ENCODE results near the gene S100A16. TPM values are rescaled to one million over a fixed set of nuclear protein-coding genes. Genes with fewer than 3 reads are reported as not detected.
A peak's percentile ranks its signal among the peaks of the same experiment; 100 is the strongest.

Gene S100A16
- total RNA-seq, 1 donor from 2014 or later: 38.8 TPM

DNA sequence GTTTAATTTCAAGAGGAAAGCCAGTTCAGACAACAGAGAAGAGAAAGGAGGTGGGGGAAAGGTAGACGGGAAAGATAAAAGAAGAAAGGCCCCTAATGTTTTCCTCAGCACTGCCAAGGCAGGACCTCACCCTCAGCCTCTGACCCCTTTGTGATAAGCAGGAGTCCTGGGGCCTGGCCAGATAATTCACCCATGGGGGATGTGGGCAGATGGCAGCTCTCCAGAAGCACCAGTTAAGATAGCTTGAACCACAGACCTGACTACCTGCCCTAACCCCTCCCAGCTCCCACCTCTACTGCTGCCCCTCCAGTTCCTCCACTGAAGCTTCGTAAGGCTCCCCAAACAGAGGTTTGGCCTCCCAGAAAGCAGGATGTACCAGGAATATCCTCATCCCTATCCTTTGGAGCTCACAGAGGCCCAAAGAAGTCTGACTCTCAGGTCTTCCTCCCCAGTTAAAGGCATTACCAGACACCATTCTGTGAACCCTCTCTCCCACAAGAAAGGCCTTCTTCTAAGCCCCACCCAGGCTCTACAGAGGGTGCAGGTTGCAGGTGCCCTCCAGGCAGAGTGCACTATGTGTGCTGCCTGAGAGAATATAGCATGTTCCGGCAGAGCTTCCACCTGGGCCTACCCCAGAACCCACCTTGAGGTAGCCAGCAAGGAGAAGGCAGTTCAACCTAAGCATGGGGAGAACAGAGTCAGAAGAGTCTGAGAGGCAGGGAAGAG is 36.4 kb upstream of the S100A16 start:
- intact Hi-C loops (cut with micrococcal nuclease): no loop called here
- peak overlapping the region; percentile 38 for H3K27ac ChIP-seq (replicated peaks)

DNA sequence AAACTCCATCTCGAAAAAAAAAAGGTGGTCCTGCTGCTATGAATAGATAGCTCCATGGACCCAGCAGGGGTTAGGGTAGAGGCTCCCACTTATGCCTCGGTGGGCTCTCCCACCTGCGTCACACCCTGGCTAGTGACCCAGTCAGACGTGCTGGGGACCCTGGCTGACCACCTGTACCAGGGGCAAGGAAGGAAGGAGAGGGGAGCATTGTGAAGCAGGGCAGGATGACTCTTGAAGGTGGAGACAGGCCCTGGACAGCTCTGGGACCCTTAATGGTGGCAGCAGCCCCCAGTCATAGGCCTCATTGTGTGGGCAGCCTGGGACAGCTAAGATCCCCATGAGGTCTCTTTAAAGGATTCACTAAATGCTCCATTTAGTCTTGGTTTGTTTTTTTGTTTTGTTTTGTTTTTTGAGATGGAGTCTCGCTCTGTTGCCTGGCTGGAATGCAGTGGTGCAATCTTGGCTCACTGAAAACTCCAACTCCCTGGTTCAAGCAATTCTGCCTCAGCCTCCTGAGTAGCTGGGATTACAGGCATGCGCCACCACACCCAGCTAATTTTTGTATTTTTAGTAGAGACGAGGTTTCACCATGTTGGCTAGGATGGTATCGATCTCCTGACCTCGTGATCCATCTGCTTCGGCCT is 35.2 kb upstream of the S100A16 start:
- no peak overlapping the region for H3K4me3 ChIP-seq
- peaks cover 46% of the 10 kb centered on the region for H3K4me1 ChIP-seq
- TF ChIP-seq, protein P1, sequence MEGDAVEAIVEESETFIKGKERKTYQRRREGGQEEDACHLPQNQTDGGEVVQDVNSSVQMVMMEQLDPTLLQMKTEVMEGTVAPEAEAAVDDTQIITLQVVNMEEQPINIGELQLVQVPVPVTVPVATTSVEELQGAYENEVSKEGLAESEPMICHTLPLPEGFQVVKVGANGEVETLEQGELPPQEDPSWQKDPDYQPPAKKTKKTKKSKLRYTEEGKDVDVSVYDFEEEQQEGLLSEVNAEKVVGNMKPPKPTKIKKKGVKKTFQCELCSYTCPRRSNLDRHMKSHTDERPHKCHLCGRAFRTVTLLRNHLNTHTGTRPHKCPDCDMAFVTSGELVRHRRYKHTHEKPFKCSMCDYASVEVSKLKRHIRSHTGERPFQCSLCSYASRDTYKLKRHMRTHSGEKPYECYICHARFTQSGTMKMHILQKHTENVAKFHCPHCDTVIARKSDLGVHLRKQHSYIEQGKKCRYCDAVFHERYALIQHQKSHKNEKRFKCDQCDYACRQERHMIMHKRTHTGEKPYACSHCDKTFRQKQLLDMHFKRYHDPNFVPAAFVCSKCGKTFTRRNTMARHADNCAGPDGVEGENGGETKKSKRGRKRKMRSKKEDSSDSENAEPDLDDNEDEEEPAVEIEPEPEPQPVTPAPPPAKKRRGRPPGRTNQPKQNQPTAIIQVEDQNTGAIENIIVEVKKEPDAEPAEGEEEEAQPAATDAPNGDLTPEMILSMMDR (IDR thresholded peaks at IDR 0.05; ENCODE audit: borderline replicate concordance): no peak
- H3K36me3 ChIP-seq: peaks cover 39% of the 10 kb centered on the region
- no peak for DNase-seq
- H3K27ac ChIP-seq (replicated peaks): peak overlapping the region; percentile 48
- no peaks in the 10 kb centered on the region for H3K27me3 ChIP-seq (ENCODE audit: low read depth)
- intact Hi-C loops (cut with micrococcal nuclease): no loop called here
- no peaks in the 10 kb centered on the region for H3K9me3 ChIP-seq (replicated peaks)

More for the DNA sequence above, 36.4 kb upstream of the S100A16 start:
- H3K9me3 ChIP-seq (replicated peaks): no peaks in the 10 kb centered on the region
- no peaks in the 10 kb centered on the region for H3K27me3 ChIP-seq (ENCODE audit: low read depth)
- DNase-seq: no peak
- peaks cover 27% of the 10 kb centered on the region for H3K36me3 ChIP-seq
- H3K4me3 ChIP-seq: no peak overlapping the region
- peaks cover 34% of the 10 kb centered on the region for H3K4me1 ChIP-seq
- TF ChIP-seq, protein P1 (IDR thresholded peaks at IDR 0.05; ENCODE audit: borderline replicate concordance): no peak

GRCh38 chr1:153647346-153647714 is 34.4 kb upstream of the S100A16 start:
- intact Hi-C loops (cut with micrococcal nuclease): no loop called here

GRCh38 chr1:153646672-153647345 is 33.9 kb upstream of the S100A16 start:
- Histone ChIP-seq H3K4me1 (peaks cover 59% of the 10 kb centered on the region), H3K27me3 (ENCODE audit: low read depth) (no peaks in the 10 kb centered on the region), H3K4me3 (no peak overlapping the region), H3K27ac (replicated peaks) (peak overlapping the region; percentile 48), H3K36me3 (peaks cover 52% of the 10 kb centered on the region), H3K9me3 (replicated peaks) (no peaks in the 10 kb centered on the region)
- no peak for DNase-seq
- intact Hi-C loops (cut with micrococcal nuclease): no loop called here
- TF ChIP-seq, protein P1 (IDR thresholded peaks at IDR 0.05; ENCODE audit: borderline replicate concordance): no peak

More at GRCh38 chr1:153647346-153647714, 34.4 kb upstream of the S100A16 start:
- Histone ChIP-seq H3K36me3 (peaks cover 47% of the 10 kb centered on the region), H3K4me3 (no peak overlapping the region), H3K4me1 (peaks cover 54% of the 10 kb centered on the region), H3K27ac (replicated peaks) (peak overlapping the region; percentile 48), H3K27me3 (ENCODE audit: low read depth) (no peaks in the 10 kb centered on the region), H3K9me3 (replicated peaks) (no peaks in the 10 kb centered on the region)
- TF ChIP-seq, protein P1 (IDR thresholded peaks at IDR 0.05; ENCODE audit: borderline replicate concordance): no peak
- DNase-seq: no peak

- no peaks in the 10 kb centered on the region for H3K27me3 ChIP-seq (ENCODE audit: low read depth)
- peaks cover 75% of the 10 kb centered on the region for H3K4me1 ChIP-seq
- no peak overlapping the region for H3K4me3 ChIP-seq
- TF ChIP-seq, protein P1 (IDR thresholded peaks at IDR 0.05; ENCODE audit: borderline replicate concordance): no peak
- no peak for DNase-seq
- H3K36me3 ChIP-seq: peaks cover 82% of the 10 kb centered on the region
- intact Hi-C loops (cut with micrococcal nuclease): no loop called here
- H3K9me3 ChIP-seq (replicated peaks): no peaks in the 10 kb centered on the region
- peak overlapping the region; percentile 55 for H3K27ac ChIP-seq (replicated peaks)
Observed at GRCh38 chr1:153643816-153644215, 30.9 kb upstream of the S100A16 start.

All from left ventricle myocardium inferior (tissue), 1 donor.